SK-N-SH treated with all-trans-retinoic acid at 6 μM for 48 hours (cell line): ENCODE measurements around the gene WNT7A.

Experiments
- ATAC-seq: fragments of 200-7000 bp; cut with Tn5 transposase; 3 replicates; pipeline ENCODE4 v1.9.1; 2020; ENCODE audit warnings: mild to moderate bottlenecking, moderate library complexity
- ARNTL ChIP-seq: fragments of 450-650 bp; formaldehyde crosslinking; IDR thresholded peaks from 2 replicates; pipeline ENCODE4 v1.5.0; 2020; ENCODE audit warnings: low read depth, mild to moderate bottlenecking, moderate library complexity, borderline replicate concordance
- BACH2 ChIP-seq: fragments of 250-450 bp; sonication (Bioruptor Pico); IDR thresholded peaks from 2 replicates; pipeline ENCODE4 v1.9.0; 2021; ENCODE audit warnings: mild to moderate bottlenecking, borderline replicate concordance
- CSDC2 ChIP-seq: fragments of 250-450 bp; sonication (Bioruptor Pico); IDR thresholded peaks from 2 replicates; pipeline ENCODE4 v1.5.0; 2020; ENCODE audit warnings: mild to moderate bottlenecking, moderate library complexity
- GLIS3 ChIP-seq: fragments of 250-450 bp; sonication (Bioruptor Pico); IDR thresholded peaks from 2 replicates; pipeline ENCODE4 v1.5.0; 2020; ENCODE audit warnings: mild to moderate bottlenecking, moderate library complexity
- ISL1 ChIP-seq: fragments of 250-450 bp; sonication (Bioruptor Pico); IDR thresholded peaks from 2 replicates; pipeline ENCODE4 v2.1.2; 2022; ENCODE audit warnings: mild to moderate bottlenecking, moderate library complexity
- OSR1 ChIP-seq: fragments of 250-450 bp; sonication (Bioruptor Pico); IDR thresholded peaks from 2 replicates; pipeline ENCODE4 v1.8.0; 2022; ENCODE audit warnings: moderate library complexity, mild to moderate bottlenecking, inconsistent platforms
- PPARA ChIP-seq: fragments of 250-450 bp; sonication (Bioruptor Pico); IDR thresholded peaks from 2 replicates; pipeline ENCODE4 v1.5.0; 2020; ENCODE audit warnings: mild to moderate bottlenecking, borderline replicate concordance
- RARB ChIP-seq: fragments of 250-450 bp; sonication (Bioruptor Pico); IDR thresholded peaks from 2 replicates; pipeline ENCODE4 v1.8.0; 2021; ENCODE audit warnings: mild to moderate bottlenecking, moderate library complexity
- TCF4 ChIP-seq: fragments of 250-450 bp; sonication (Bioruptor Pico); IDR thresholded peaks from 2 replicates; pipeline ENCODE4 v1.8.0; 2021; ENCODE audit warnings: mild to moderate bottlenecking, moderate library complexity, borderline replicate concordance
- ZC3H10 ChIP-seq: fragments of 250-450 bp; sonication (Bioruptor Pico); IDR thresholded peaks from 2 replicates; pipeline ENCODE4 v1.5.1; 2021; ENCODE audit warnings: mild to moderate bottlenecking, moderate library complexity
- ZFP3 ChIP-seq: fragments of 250-450 bp; sonication (Bioruptor Pico); IDR thresholded peaks from 2 replicates; pipeline ENCODE4 v1.5.0; 2020; ENCODE audit warnings: mild to moderate bottlenecking, moderate library complexity
- ZFP30 ChIP-seq: fragments of 450-650 bp; formaldehyde crosslinking; IDR thresholded peaks from 2 replicates; pipeline ENCODE4 v1.5.0; 2022; ENCODE audit warnings: mild to moderate bottlenecking, moderate library complexity
- ZNF565 ChIP-seq: fragments of 450-650 bp; formaldehyde crosslinking; conservative IDR thresholded peaks from 2 replicates; pipeline ENCODE4 v1.5.0; 2020; ENCODE audit warnings: low read depth, mild to moderate bottlenecking, moderate library complexity
- ZNF70 ChIP-seq: fragments of 450-650 bp; formaldehyde crosslinking; IDR thresholded peaks from 2 replicates; pipeline ENCODE4 v1.5.0; 2020; ENCODE audit warnings: mild to moderate bottlenecking, moderate library complexity
- ZNF8 ChIP-seq: fragments of 450-650 bp; formaldehyde crosslinking; IDR thresholded peaks from 2 replicates; pipeline ENCODE4 v1.5.0; 2020; ENCODE audit warnings: mild to moderate bottlenecking, moderate library complexity
- TF ChIP-seq, protein P1 (sequence below): fragments of 250-450 bp; sonication (Bioruptor Pico); IDR thresholded peaks from 2 replicates; pipeline ENCODE4 v1.5.0; 2020; ENCODE audit warnings: mild to moderate bottlenecking, moderate library complexity
- TF ChIP-seq, protein P2 (sequence below): fragments of 250-450 bp; sonication (Bioruptor Pico); IDR thresholded peaks from 2 replicates; pipeline ENCODE4 v1.5.1; 2020; ENCODE audit warnings: low read depth, mild to moderate bottlenecking, moderate library complexity
- TF ChIP-seq, protein P3 (sequence below): fragments of 250-450 bp; sonication (Bioruptor Pico); IDR thresholded peaks from 2 replicates; pipeline ENCODE4 v1.8.0; 2020; ENCODE audit warnings: mild to moderate bottlenecking, moderate library complexity, borderline replicate concordance

Gene WNT7A

DNA sequence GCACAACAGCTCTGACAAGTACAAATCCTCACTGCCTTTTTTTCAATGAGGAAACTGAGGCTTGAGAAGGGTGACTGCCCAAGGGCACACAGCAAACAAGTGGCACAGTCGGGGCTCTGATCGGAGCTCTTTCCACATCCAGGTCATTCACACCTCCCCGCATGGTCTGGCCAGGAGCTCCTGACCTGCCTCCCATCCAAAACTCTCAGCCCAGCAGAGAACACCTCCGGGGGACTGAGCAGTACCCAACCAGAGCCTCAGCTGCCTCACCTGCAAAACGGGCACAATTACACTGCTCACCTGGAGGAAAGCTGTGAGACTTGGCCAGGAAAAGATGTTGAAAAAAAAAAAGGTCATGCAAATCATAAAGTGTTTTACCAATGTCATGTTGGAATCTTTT lies 36.5 kb downstream of the WNT7A start (continued):
- TF ChIP-seq, protein P1, sequence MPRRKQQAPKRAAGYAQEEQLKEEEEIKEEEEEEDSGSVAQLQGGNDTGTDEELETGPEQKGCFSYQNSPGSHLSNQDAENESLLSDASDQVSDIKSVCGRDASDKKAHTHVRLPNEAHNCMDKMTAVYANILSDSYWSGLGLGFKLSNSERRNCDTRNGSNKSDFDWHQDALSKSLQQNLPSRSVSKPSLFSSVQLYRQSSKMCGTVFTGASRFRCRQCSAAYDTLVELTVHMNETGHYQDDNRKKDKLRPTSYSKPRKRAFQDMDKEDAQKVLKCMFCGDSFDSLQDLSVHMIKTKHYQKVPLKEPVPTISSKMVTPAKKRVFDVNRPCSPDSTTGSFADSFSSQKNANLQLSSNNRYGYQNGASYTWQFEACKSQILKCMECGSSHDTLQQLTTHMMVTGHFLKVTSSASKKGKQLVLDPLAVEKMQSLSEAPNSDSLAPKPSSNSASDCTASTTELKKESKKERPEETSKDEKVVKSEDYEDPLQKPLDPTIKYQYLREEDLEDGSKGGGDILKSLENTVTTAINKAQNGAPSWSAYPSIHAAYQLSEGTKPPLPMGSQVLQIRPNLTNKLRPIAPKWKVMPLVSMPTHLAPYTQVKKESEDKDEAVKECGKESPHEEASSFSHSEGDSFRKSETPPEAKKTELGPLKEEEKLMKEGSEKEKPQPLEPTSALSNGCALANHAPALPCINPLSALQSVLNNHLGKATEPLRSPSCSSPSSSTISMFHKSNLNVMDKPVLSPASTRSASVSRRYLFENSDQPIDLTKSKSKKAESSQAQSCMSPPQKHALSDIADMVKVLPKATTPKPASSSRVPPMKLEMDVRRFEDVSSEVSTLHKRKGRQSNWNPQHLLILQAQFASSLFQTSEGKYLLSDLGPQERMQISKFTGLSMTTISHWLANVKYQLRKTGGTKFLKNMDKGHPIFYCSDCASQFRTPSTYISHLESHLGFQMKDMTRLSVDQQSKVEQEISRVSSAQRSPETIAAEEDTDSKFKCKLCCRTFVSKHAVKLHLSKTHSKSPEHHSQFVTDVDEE (CRISPR knock-in tag), result no peak
- TF ChIP-seq, all 23 proteins: peak for 0

DNA sequence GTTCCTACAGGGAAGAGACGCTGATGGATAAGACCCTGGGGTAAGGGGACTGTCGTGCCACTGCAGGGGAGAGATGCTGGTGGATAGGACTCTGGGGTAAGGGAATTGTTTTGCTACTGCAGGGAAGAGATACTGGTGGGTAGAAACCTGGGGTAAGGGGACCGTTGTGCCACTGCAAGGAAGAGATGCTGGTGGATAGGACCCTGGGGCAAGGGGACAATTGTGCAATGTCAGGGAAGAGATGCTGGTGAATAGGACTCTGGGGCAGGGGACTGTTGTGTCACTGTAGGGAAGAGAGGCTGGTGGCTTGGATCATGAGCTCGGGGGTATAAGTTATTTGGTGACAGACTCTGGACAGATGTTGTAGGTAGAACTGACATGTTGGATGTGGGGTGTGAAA lies 37.6 kb downstream of the WNT7A start:
- no peak for ATAC-seq
- TF ChIP-seq ZC3H10 (no peak), RARB (no peak), OSR1 (CRISPR knock-in tag) (no peak), ISL1 (CRISPR knock-in tag) (no peak), TCF4 (CRISPR knock-in tag) (no peak), ZNF8 (CRISPR knock-in tag) (no peak), BACH2 (CRISPR knock-in tag) (no peak), ZFP30 (CRISPR knock-in tag) (no peak), CSDC2 (no peak), ZFP3 (CRISPR knock-in tag) (no peak), PPARA (CRISPR knock-in tag) (no peak), ZNF565 (CRISPR knock-in tag) (no peak)
- TF ChIP-seq, protein P2, sequence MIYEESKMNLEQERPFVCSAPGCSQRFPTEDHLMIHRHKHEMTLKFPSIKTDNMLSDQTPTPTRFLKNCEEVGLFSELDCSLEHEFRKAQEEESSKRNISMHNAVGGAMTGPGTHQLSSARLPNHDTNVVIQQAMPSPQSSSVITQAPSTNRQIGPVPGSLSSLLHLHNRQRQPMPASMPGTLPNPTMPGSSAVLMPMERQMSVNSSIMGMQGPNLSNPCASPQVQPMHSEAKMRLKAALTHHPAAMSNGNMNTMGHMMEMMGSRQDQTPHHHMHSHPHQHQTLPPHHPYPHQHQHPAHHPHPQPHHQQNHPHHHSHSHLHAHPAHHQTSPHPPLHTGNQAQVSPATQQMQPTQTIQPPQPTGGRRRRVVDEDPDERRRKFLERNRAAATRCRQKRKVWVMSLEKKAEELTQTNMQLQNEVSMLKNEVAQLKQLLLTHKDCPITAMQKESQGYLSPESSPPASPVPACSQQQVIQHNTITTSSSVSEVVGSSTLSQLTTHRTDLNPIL (CRISPR knock-in tag), result no peak
- TF ChIP-seq, protein P3, sequence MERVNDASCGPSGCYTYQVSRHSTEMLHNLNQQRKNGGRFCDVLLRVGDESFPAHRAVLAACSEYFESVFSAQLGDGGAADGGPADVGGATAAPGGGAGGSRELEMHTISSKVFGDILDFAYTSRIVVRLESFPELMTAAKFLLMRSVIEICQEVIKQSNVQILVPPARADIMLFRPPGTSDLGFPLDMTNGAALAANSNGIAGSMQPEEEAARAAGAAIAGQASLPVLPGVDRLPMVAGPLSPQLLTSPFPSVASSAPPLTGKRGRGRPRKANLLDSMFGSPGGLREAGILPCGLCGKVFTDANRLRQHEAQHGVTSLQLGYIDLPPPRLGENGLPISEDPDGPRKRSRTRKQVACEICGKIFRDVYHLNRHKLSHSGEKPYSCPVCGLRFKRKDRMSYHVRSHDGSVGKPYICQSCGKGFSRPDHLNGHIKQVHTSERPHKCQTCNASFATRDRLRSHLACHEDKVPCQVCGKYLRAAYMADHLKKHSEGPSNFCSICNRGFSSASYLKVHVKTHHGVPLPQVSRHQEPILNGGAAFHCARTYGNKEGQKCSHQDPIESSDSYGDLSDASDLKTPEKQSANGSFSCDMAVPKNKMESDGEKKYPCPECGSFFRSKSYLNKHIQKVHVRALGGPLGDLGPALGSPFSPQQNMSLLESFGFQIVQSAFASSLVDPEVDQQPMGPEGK, result no peak

DNA sequence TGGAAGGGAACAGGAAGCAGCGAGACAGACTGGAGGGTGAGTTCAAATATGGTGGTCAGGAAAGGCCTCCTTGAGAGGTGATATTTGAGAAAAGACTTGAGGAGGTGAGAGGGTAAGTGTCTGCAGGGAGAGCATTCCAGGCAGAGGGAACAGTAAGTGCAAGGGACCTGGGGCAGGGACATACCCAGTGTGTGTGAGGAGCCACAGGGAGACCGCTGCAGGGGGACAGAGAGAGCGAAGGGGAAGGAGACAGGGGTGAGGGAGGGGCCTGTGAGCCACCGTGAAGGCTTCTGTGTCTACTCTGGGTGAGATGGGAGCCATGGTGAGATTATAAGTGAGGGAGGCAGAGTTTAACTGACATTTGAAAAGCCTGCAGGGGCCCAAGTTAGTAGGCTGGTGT lies 38.0 kb downstream of the WNT7A start:
- ATAC-seq, result no peak
- TF ChIP-seq, protein P3, result no peak
- TF ChIP-seq ZNF70 (CRISPR knock-in tag) (no peak), ZFP30 (CRISPR knock-in tag) (no peak), ARNTL (CRISPR knock-in tag) (no peak), GLIS3 (CRISPR knock-in tag) (no peak), ZFP3 (CRISPR knock-in tag) (no peak), TCF4 (CRISPR knock-in tag) (no peak)
- TF ChIP-seq, protein P2 (CRISPR knock-in tag), result no peak

DNA sequence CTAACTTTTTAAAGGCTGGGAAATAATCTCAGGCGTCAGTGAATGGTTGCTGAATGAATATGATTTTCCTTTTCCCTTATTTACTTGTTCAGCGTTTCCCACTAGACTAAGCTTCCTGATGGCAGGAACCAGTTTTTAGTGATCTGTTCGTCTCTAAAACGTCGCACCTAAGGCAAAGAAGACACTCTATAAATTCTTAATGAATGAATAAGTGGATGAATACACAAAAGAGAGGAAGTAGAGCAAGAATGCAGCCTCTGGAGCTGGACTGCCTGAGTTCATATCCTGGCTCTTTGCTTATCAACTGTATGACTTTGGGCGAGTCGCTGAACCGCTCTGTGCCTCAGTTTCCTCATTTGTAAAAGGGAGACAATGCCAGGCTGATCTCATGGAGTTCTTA lies 38.7 kb downstream of the WNT7A start:
- TF ChIP-seq ARNTL (CRISPR knock-in tag), result no peak
- no peak for TF ChIP-seq ZNF70 (CRISPR knock-in tag)
- TF ChIP-seq ZFP3 (CRISPR knock-in tag), result no peak
- no peak for TF ChIP-seq ZFP30 (CRISPR knock-in tag)
- TF ChIP-seq ZNF565 (CRISPR knock-in tag), result no peak
- TF ChIP-seq GLIS3 (CRISPR knock-in tag), result no peak
- no peak for ATAC-seq
